GM12865 (cell line): ENCODE data around the gene TNIP1.

Source experiments
- DNase-seq: peaks from one replicate; pipeline ENCODE4 v3.0.0; 2010; ENCODE audit warnings: low read depth
- H3K4me3 ChIP-seq: 2 replicates; pipeline ENCODE4 v1.5.1; 2011; ENCODE audit warnings: mild to moderate bottlenecking, low read depth, low read length, control low read depth
- CTCF ChIP-seq: IDR thresholded peaks from 2 replicates; pipeline ENCODE4 v1.5.1; 2011; ENCODE audit warnings: low read length, control low read depth, low read depth, inconsistent platforms; ENCODE audit not compliant: insufficient read depth; ENCODE audit errors: missing control alignments

TNIP1 gene

GRCh38 chr5:151062405-151063141, 18.3 kb downstream of the TNIP1 start:
- no peak for TF ChIP-seq CTCF
- no peak for DNase-seq
- H3K4me3 ChIP-seq, result no peak overlapping the region

- no peak for TF ChIP-seq CTCF
- no peak overlapping the region for H3K4me3 ChIP-seq
- DNase-seq, result no peak
Measured at GRCh38 chr5:151060742-151061141, 20.1 kb downstream of the TNIP1 start.

- H3K4me3 ChIP-seq, result peak overlapping the region; percentile 13; the same call in 1 of the 2 replicates
- TF ChIP-seq CTCF, result no peak
- no peak for DNase-seq
Measured at GRCh38 chr5:151058891-151059489, 21.8 kb downstream of the TNIP1 start.

- no peak for DNase-seq
- TF ChIP-seq CTCF, result peak; percentile 16
- no peak overlapping the region for H3K4me3 ChIP-seq
Measured at GRCh38 chr5:151058301-151058700, 22.5 kb downstream of the TNIP1 start.

GRCh38 chr5:151056379-151057325, 24.2 kb downstream of the TNIP1 start:
- DNase-seq, result no peak

GRCh38 chr5:151055336-151055735, 25.5 kb downstream of the TNIP1 start:
- TF ChIP-seq CTCF, result no peak
- no peak for DNase-seq
- no peak overlapping the region for H3K4me3 ChIP-seq

More at GRCh38 chr5:151056379-151057325, 24.2 kb downstream of the TNIP1 start:
- TF ChIP-seq CTCF, result no peak
- no peak overlapping the region for H3K4me3 ChIP-seq
